Breast epithelium (tissue), 3 donors: ENCODE data around the gene ARMH4.

ENCODE experiments used
- CTCF ChIP-seq, 3 donors: fragments of 450-650 bp; IDR thresholded peaks; one replicate each; pipeline ENCODE4 v1.5.1; 2016 to 2017; ENCODE audit warnings: antibody characterized with exemption in 3 of 3, mild to moderate bottlenecking in 3 of 3, moderate library complexity in 3 of 3
- POLR2A ChIP-seq: fragments of 450-650 bp; IDR thresholded peaks from one replicate; pipeline ENCODE4 v1.6.1; 2016; ENCODE audit warnings: antibody characterized with exemption, mild to moderate bottlenecking, moderate library complexity

GRCh38 chr14:58104808-58105207 is 47.2 kb downstream of the ARMH4 start:
- TF ChIP-seq CTCF (IDR thresholded peaks at IDR 0.05) (no peak), POLR2A (no peak)
